Stimulated activated CD4-positive, alpha-beta T cell treated with anti-CD3 and anti-CD28 coated beads, Interleukin-1b, Interleukin-23, amount 100 ng/mL, for 48 hours (primary cell): ENCODE results near the gene VAPB.
"Not testable (repeated sequence)": the region's sequence is repeated elsewhere in the genome, so short reads cannot be mapped to it uniquely, and the experiment has no call there.

ENCODE experiments used
- DNase-seq: peaks from one replicate; pipeline ENCODE4 v3.0.0-alpha.2; 2020

The VAPB gene

DNA sequence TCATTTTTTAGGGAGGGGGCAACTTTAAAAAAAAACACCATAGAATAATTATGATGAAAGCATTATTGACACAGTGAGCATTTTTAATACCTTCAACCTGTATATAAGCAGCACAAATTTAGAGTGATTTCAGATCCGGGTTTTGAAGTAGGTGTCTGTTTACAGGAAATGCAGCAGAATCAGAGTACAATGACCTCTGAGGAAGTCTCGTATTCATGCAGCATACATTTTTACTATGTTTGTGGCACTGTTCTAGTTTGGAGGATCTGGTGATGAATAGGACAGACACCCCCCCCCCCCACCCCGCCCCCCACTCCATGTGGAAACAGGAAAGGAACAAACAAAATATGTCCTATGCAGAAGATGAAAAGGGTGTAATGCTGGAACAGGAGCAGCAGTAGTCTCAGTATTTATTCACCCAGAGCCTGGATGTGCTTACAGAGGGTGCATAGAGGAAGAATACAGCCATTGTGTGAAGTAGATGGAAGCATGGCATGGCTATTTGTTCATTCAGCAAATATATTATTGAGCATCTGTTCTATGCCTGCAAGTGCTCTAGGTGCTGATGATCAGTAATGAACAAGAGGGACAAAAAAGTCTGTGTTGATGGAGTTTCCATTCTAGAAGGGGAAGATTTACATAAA lies 19.7 kb downstream of the VAPB start:
- no peak for DNase-seq

DNA sequence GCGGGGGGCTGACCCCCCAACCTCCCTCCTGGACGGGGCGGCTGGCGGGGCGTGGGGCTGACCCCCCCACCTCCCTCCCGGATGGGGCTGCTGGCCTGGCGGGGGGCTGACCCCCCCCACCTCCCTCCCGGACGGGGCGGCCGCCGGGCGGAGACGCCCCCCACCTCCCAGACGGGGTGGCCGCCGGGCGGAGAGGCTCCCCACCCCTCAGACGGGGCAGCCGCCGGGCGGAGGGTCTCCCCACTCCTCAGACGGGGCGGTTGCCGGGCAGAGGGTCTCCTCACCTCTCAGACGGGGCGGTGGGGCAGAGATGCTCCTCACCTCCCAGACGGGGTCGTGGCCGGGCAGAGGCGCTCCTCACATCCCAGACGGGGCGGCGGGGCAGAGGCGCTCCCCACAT lies 25.2 kb downstream of the VAPB start:
- not testable (repeated sequence) for DNase-seq

DNA sequence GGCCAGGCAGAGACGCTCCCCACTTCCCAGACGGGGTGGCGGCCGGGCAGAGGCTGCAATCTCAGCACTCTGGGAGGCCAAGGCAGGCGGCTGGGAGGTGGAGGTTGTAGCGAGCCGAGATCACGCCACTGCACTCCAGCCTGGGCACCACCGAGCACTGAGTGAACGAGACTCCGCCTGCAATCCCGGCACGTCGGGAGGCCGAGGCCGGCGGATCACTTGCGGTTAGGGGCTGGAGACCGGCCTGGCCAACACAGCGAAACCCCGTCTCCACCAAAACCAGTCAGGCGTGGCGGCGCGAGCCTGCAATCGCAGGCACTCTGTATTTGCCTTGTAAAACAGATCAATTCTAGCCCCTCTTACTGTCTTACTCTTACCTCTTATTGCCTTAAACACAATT lies 25.8 kb downstream of the VAPB start:
- not testable (repeated sequence) for DNase-seq

DNA sequence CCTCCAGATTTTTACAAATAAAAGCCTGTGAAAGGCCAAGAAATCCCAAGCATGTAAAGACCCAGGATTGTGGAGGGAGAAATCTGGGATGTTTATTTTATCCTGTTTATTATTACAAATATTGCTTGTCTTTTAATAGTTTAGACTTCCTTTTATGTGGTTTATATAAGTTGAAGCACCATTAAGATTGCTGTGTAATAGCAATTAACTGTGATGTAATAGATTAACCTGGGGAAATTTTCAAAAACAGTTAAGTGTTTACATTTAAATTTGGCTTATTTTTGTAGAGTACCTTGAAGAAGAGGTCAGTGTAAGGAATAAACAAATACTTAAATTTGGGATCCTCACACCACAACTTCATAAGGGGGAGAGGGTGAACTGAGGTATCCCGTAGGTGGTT lies 27.0 kb downstream of the VAPB start:
- DNase-seq, result no peak

DNA sequence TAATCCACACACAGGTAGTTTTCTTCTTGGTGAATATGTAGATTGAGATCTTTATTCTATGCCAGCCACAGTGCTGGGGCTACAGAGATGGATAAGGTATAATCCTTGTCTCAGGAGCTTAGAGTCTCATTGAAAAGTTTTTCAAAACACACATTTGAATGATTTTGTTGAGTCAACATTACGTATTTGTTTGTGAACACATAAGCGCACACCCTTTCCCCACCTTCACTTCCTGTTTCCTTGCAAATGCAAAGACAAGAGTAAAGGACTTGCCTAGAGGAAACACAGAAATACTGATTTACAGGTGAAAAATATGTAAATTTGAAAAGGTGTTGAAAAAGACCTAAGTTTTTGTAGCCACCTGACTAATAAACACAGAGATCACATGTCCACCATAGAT lies 27.8 kb downstream of the VAPB start:
- DNase-seq, result no peak

GRCh38 chr20:58417438-58417837 lies 28.4 kb downstream of the VAPB start:
- no peak for DNase-seq

DNA sequence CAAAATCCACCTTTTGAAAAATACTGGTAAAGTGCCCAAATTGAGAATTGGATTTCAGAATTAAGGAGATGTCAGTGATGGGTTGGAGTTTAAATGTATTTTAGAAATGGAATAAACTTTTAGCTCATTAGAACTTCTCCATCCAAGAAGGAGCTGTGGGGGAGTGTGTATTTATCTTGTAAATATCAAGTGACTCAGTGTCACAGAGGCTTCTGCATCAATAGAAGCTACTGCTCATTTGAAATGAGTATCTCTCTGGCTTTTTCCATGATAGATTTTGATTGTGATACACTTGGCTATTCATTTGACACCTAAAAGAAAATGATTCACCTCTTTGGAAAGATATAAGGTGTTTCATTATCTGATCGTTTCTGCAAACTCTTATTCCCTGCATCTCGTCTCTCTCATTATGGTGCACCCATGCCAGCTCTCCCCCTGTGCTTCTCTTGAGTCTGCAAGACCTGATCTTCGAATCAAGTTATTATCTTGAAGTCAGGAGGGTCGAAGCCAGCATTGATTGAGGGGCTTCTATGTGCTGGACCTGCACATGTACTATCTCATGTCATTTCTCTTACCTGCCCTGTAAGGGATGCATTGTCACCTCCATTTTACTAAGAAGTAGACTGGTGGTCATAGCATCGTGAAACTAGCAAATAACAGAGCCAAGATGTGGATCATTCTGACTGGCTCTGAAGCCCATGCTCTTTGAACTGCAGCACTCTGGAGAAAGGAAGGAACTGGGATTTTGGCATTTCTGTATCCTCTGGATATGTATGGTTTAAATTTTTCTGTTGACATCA lies 30.1 kb downstream of the VAPB start:
- no peak for DNase-seq

GRCh38 chr20:58420798-58421496 lies 31.9 kb downstream of the VAPB start:
- no peak for DNase-seq

GRCh38 chr20:58421497-58421850 lies 32.4 kb downstream of the VAPB start:
- DNase-seq, result no peak

DNA sequence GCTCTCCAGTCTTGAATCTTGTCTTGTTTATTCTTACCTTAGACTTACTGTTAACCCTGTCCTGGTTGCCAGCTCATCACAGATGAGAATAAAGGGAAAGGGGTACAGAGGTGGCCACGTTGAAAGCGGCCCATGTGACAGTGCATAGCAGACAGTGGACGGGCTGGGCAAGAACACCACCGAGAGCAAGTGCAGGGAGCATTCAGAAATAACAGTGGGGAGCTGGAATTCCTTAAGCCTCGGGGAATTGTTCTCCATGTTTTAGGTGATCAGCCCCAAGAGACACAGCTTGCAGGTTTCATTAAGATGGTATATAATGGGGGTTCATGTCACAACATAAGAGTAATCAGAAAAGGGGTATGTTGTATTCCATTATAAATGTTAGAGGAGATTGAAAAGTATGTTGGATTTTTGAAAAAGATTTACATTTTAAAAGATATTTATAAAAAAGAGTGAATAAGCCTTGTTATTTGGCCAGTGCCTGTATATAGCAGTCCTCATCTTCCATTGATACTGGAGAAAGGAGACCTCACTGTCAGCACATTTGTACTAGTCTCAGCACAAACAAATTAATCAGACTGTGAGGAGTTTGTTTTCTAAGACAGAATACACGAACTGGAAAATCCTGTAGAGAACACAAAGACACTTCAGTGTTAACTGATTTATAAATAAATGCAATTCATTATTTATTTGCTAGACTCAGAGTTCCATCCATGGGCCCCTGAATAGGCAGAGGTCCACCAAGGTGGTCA lies 35.4 kb downstream of the VAPB start:
- no peak for DNase-seq

- not testable (repeated sequence) for DNase-seq
These were observed 38.5 kb downstream of the VAPB start for GRCh38 chr20:58427571-58427970.

- no peak for DNase-seq
These were observed 39.3 kb downstream of the VAPB start for GRCh38 chr20:58428364-58428763.

DNA sequence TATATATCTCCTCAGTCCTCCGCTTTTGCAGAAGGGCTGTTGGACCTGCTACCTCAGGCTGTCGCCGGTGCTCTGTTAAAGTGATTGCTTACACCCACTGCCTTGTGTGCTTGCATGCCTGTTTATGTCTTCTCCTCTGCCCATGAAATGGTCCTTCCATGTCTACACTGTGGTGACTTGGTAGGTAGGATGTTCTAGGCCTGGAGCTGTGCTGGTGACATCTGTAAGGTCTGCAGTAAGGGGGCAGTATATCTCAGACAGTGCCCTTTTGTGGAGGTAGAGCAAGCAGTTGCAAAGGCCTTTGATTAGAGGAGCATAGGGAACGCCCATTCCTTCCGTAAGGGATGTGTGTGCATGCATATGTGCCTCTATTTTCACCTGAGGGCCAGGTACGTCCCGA lies 40.3 kb downstream of the VAPB start:
- no peak for DNase-seq

DNA sequence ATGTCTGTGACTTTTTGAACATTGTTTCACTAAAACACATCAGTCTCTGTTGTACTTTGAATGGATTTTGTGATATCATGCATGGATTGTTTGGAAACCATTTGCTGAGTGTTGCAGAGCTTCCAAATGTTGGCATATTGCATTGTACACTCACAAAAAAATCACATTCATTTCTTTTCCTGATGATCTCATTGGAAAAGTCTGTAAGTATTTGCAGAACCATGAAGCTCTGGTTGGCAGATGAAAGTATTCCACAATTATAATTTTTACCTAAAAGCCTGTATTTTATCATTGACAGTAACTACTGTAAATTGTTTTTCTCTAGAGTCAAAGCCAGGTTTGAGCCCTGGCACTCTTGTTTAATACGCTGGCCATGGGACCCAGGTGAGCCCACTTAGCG lies 42.1 kb downstream of the VAPB start:
- DNase-seq, result no peak

DNA sequence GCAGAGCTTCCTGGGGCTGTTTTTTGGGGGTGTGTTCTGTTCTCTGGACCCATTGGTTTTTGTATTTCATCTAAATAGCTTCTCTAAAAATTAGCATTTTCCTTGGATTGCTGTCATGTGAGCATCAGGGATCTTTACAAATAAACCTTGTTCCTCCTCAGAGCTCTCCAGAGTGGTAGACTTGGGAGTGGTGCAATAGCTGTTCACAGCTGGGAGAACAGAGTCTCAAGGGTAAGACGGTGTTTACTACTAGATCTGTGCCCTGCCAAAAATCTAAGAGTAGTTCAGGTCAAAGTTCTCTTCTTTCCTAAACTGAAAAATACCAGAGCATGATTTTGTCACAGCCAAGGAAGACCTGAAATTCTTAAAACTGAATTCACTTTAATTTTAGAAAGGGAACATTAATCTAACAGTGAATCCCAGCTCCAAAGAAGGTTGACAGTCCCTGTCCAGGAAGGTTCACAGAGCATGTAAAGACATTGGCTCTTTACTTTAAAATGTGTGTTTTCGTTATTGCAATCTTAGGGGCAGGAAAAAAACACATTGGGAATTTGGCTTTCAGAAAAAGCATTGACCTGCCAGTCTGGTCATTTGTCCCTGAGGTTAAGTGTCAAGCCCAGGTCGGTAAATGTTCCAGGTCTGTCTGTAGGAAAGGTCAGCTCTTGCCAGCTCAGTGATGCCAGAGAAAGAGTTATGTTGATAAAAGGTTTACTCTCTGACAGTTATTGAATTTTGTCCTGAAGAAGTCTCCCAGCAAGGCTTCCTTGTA lies 43.3 kb downstream of the VAPB start:
- no peak for DNase-seq

DNA sequence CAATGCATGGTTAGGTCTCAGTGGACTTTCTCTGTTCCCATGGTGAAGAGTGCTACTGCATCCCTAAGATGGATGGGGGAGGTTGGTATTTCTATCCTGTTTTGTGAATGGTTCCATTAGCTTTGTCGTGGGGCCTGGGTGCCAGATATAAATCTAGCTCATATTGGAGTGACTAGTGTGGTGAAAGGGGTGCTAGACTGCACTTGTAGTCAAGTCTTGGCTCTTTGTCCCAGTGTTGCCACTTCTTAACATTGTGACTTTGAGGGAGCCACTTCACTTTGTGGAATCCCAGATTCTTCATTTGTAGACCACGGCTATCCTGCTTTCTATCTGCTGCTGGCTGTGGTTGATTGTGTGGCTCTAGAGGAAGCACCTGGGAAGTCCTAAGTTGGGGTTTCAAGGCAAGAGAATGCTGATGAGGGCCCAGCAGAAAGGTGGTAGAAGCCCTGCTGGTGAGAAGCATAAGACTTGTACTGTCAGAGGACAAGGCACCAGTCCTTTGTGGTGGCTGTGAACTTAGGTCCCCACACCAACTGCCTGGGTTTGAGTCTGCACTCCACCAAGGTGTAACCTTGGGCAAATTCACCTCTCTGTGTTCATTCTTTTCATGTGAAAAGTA lies 44.1 kb downstream of the VAPB start:
- DNase-seq, result no peak

- no peak for DNase-seq
These were observed 44.7 kb downstream of the VAPB start for GRCh38 chr20:58433759-58434158.

DNA sequence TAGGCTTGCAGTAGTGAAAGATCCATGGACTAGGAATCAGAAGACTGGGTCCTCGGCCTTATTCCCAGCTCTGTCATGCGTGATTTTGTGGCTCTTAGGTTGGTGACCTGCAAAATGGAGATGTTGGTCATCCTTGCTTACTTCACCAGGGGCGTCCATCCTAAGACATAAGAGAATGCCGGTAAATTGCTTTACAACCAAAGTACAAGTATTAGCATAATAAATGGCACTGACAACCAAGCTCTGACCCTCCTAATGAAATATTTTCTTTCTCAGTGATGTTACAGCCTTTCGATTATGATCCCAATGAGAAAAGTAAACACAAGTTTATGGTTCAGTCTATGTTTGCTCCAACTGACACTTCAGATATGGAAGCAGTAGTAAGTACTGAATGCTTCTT lies 45.3 kb downstream of the VAPB start:
- DNase-seq, result no peak

- no peak for DNase-seq
These were observed 46.2 kb downstream of the VAPB start for GRCh38 chr20:58435237-58435636.

DNA sequence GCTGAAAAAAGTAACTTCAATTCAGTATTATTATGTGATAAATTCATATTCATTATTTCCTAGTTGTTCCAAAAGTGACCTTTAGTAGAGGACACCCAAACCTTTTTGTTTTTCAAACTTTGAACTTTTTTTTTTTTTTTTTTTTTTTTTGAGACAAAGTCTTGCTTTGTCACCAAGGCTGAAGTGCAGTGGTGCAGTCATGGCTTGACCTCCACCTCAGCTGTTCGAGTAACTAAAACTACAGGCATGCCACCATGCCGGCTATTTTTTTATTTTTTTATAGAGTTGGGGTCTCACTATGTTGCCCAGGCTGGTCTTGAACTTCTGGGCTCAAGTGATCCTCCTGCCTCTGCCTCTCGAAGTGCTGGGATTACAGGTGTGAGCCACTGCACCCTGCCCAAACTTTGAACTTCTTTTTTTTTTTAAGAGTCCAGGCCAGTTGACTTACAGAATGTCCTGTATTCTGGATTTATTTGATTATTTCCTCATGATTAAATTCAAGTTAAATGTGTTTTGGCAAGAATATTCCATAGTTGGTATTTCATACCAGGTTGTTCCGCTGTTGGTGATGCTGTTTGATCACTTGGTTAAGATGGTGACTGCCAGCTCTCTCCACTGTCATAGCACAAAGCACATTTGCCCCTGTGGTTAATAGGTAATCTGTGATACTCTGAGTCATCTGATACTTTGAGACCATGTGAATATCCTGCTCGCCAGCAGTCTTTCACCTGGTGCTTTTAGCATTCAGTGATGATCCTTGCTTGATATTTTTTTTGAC lies 48.0 kb downstream of the VAPB start:
- DNase-seq, result no peak
